Lower leg skin (tissue), 3 donors: Measurements from ENCODE around the gene PPL.

Experiments
- CTCF ChIP-seq, 3 donors: fragments of 450-650 bp; IDR thresholded peaks; one replicate each; pipeline ENCODE4 v1.5.1; 2016; ENCODE audit warnings: antibody characterized with exemption in 3 of 3, mild to moderate bottlenecking in 3 of 3, moderate library complexity in 2 of 3
- POLR2A ChIP-seq, 2 donors: fragments of 450-650 bp; IDR thresholded peaks; one replicate each; pipeline ENCODE4 v1.6.1; 2016 to 2017; ENCODE audit warnings: antibody characterized with exemption in 2 of 2, mild to moderate bottlenecking in 1 of 2, moderate library complexity in 1 of 2

- no peak for TF ChIP-seq CTCF (IDR thresholded peaks at IDR 0.05)
- TF ChIP-seq POLR2A (IDR thresholded peaks at IDR 0.05), result no peak
Observed at GRCh38 chr16:4846901-4847773, 89.8 kb downstream of the PPL start, which contains the start of the genes GLYR1 and UBN1.
